Memory B cell (primary cell): ENCODE data around the gene TMEM232.

Source experiments
- ATAC-seq: fragments of 150-1000 bp; cut with Tn5 transposase; 2 replicates; pipeline ENCODE4 v1.10.0; 2021; ENCODE audit warnings: low read depth, mild to moderate bottlenecking, moderate library complexity
- DNase-seq, 2 donors: peaks; one replicate each; pipeline ENCODE4 v3.0.0; 2022; ENCODE audit warnings: low spot score in 2 of 2
- H3K27ac Mint-ChIP-seq: one replicate; pipeline ENCODE4 v1.8.0; 2022; ENCODE audit warnings: mild to moderate bottlenecking, moderate library complexity, mixed read lengths
- H3K27me3 Mint-ChIP-seq: one replicate; pipeline ENCODE4 v1.8.0; 2022; ENCODE audit warnings: mixed read lengths
- H3K36me3 Mint-ChIP-seq: one replicate; pipeline ENCODE4 v1.8.0; 2022; ENCODE audit warnings: mild to moderate bottlenecking, mixed read lengths
- H3K4me1 Mint-ChIP-seq: one replicate; pipeline ENCODE4 v1.8.0; 2022; ENCODE audit warnings: mixed read lengths
- H3K4me3 Mint-ChIP-seq: one replicate; pipeline ENCODE4 v1.8.0; 2022; ENCODE audit warnings: mild to moderate bottlenecking, moderate library complexity, mixed read lengths
- H3K9me3 Mint-ChIP-seq: one replicate; pipeline ENCODE4 v1.8.0; 2022; ENCODE audit warnings: mixed read lengths

TMEM232 gene

GRCh38 chr5:110414360-110414759 is 312.1 kb downstream of the TMEM232 start:
- Mint-ChIP-seq H3K27me3 (no peaks in the 10 kb centered on the region), H3K4me3 (no peak overlapping the region), H3K36me3 (no peaks in the 10 kb centered on the region), H3K9me3 (no peaks in the 10 kb centered on the region), H3K27ac (no peak overlapping the region), H3K4me1 (no peaks in the 10 kb centered on the region)
- DNase-seq: no peak
- no peak for ATAC-seq

DNA sequence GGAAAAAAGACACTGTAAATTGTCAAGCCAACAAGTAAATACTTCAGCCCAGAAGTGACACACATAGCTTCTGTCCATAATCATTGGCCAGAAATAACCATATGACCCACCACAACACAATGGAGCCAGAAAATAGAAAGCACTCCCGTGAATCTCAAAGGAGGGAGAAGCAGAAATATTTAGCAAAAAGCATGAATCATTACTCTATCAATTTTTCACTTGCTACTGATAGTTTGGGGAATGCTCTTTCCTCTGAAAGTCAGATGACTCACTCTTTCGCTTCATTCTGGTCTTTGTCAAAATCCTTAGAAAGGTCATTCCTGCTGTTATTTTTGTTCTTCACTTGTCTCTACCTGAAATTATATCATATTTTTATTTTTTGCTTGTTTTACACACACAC is 312.6 kb downstream of the TMEM232 start:
- H3K36me3 Mint-ChIP-seq: no peaks in the 10 kb centered on the region
- no peak for DNase-seq
- no peaks in the 10 kb centered on the region for H3K27me3 Mint-ChIP-seq
- H3K4me3 Mint-ChIP-seq: no peak overlapping the region
- no peak for ATAC-seq
- H3K4me1 Mint-ChIP-seq: no peaks in the 10 kb centered on the region
- no peaks in the 10 kb centered on the region for H3K9me3 Mint-ChIP-seq
- H3K27ac Mint-ChIP-seq: no peak overlapping the region

DNA sequence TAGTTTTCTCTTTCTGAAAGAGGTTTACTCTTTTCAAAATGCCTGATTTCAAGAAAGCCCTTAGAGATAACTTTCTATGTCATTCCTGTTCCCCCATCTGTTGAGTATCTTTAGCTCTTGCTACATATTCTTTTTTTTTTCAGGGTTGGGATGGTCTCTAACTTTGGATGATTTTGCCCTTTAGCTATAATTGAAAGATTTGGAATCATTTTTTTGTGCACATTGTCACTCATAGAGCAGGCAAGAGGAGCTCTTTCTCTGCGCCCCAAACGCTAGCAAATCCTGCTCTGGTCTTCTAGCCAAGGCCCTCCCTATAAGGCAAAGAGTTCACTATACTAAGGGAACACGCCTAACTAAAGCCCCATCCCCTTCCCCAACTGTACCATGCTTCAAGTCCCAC is 316.9 kb downstream of the TMEM232 start:
- H3K27me3 Mint-ChIP-seq: no peaks in the 10 kb centered on the region
- H3K36me3 Mint-ChIP-seq: no peaks in the 10 kb centered on the region
- no peaks in the 10 kb centered on the region for H3K9me3 Mint-ChIP-seq
- H3K27ac Mint-ChIP-seq: no peak overlapping the region
- no peaks in the 10 kb centered on the region for H3K4me1 Mint-ChIP-seq
- ATAC-seq (no peak), DNase-seq (no peak)
- H3K4me3 Mint-ChIP-seq: no peak overlapping the region

DNA sequence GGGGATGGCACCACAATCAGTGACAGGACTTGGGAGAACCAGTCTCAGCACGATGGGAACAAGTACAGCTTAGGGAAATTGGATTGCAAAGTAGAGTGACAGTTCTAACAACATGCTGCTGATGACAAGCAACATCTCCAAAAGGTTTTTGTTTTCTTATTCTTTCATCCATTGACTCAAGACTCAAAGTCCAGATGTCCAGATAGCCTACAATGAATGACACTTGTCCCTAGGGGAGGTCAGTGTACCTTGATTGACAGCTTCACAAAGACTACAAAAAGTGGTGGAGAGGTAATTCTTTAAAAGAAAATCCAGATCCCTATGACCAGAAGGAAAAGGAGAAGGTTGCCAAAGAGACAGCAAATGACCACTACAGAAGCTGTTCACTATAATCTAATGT is 323.9 kb downstream of the TMEM232 start:
- H3K4me1 Mint-ChIP-seq: no peaks in the 10 kb centered on the region
- no peak for DNase-seq
- H3K36me3 Mint-ChIP-seq: no peaks in the 10 kb centered on the region
- H3K27me3 Mint-ChIP-seq: no peaks in the 10 kb centered on the region
- no peak overlapping the region for H3K27ac Mint-ChIP-seq
- no peak for ATAC-seq
- H3K9me3 Mint-ChIP-seq: no peaks in the 10 kb centered on the region
- no peak overlapping the region for H3K4me3 Mint-ChIP-seq

- Mint-ChIP-seq H3K36me3 (no peaks in the 10 kb centered on the region), H3K27ac (no peak overlapping the region), H3K4me1 (no peaks in the 10 kb centered on the region), H3K4me3 (no peak overlapping the region), H3K9me3 (no peaks in the 10 kb centered on the region), H3K27me3 (no peaks in the 10 kb centered on the region)
- ATAC-seq: no peak
- DNase-seq: no peak
These were observed 324.6 kb downstream of the TMEM232 start for GRCh38 chr5:110401881-110402280.

DNA sequence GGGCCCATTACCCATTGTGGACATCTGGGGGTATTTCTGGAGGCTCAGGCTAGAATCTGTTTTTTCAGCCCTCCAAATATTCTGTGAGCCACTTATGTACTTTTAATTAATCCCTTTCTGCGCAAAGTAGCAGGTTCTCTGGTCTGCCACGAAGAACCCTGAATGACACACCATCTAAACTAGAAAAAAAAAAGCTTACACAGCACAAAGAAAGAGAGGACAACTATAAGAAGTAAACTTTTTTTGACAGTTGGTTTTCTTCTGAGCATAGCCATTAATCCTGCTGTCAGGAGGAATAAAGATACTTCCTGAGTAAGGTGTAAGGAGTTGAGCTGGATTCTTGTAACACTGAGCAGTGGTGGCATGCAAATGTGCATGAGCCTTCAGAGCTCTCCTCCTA is 327.5 kb downstream of the TMEM232 start:
- Mint-ChIP-seq H3K27ac (no peak overlapping the region), H3K4me1 (no peaks in the 10 kb centered on the region)
- DNase-seq: no peak

GRCh38 chr5:110397281-110397680 is 329.2 kb downstream of the TMEM232 start:
- H3K27ac Mint-ChIP-seq: no peak overlapping the region
- no peaks in the 10 kb centered on the region for H3K36me3 Mint-ChIP-seq
- H3K4me1 Mint-ChIP-seq: no peaks in the 10 kb centered on the region
- no peaks in the 10 kb centered on the region for H3K9me3 Mint-ChIP-seq
- no peak for DNase-seq
- H3K4me3 Mint-ChIP-seq: no peak overlapping the region
- H3K27me3 Mint-ChIP-seq: no peaks in the 10 kb centered on the region
- ATAC-seq: no peak

More for the DNA sequence above, 327.5 kb downstream of the TMEM232 start:
- no peaks in the 10 kb centered on the region for H3K9me3 Mint-ChIP-seq
- H3K27me3 Mint-ChIP-seq: no peaks in the 10 kb centered on the region
- no peaks in the 10 kb centered on the region for H3K36me3 Mint-ChIP-seq
- H3K4me3 Mint-ChIP-seq: no peak overlapping the region
- ATAC-seq: no peak

GRCh38 chr5:110386782-110387181 is 339.7 kb downstream of the TMEM232 start:
- H3K27me3 Mint-ChIP-seq: peaks cover 6% of the 10 kb centered on the region
- DNase-seq: no peak
- no peak overlapping the region for H3K4me3 Mint-ChIP-seq
- no peak for ATAC-seq
- no peaks in the 10 kb centered on the region for H3K9me3 Mint-ChIP-seq
- H3K36me3 Mint-ChIP-seq: no peaks in the 10 kb centered on the region
- no peak overlapping the region for H3K27ac Mint-ChIP-seq
- no peaks in the 10 kb centered on the region for H3K4me1 Mint-ChIP-seq

- Mint-ChIP-seq H3K36me3 (no peaks in the 10 kb centered on the region), H3K27ac (no peak overlapping the region), H3K27me3 (peaks cover 6% of the 10 kb centered on the region), H3K9me3 (no peaks in the 10 kb centered on the region), H3K4me1 (no peaks in the 10 kb centered on the region), H3K4me3 (no peak overlapping the region)
- DNase-seq: no peak
- no peak for ATAC-seq
These were observed 343.2 kb downstream of the TMEM232 start for GRCh38 chr5:110383231-110383630.

- no peak for ATAC-seq
- no peaks in the 10 kb centered on the region for H3K9me3 Mint-ChIP-seq
- H3K4me3 Mint-ChIP-seq: no peak overlapping the region
- no peaks in the 10 kb centered on the region for H3K4me1 Mint-ChIP-seq
- no peaks in the 10 kb centered on the region for H3K36me3 Mint-ChIP-seq
- DNase-seq: no peak
- no peak overlapping the region for H3K27ac Mint-ChIP-seq
- peaks cover 1% of the 10 kb centered on the region for H3K27me3 Mint-ChIP-seq
These were observed 348.5 kb downstream of the TMEM232 start for GRCh38 chr5:110377943-110378342.

- no peaks in the 10 kb centered on the region for H3K36me3 Mint-ChIP-seq
- peaks cover 1% of the 10 kb centered on the region for H3K27me3 Mint-ChIP-seq
- H3K27ac Mint-ChIP-seq: no peak overlapping the region
- DNase-seq (no peak), ATAC-seq (no peak)
- no peaks in the 10 kb centered on the region for H3K9me3 Mint-ChIP-seq
- no peaks in the 10 kb centered on the region for H3K4me1 Mint-ChIP-seq
- H3K4me3 Mint-ChIP-seq: no peak overlapping the region
These were observed 349.1 kb downstream of the TMEM232 start for GRCh38 chr5:110377361-110377760.

- DNase-seq: no peak
- no peak for ATAC-seq
- Mint-ChIP-seq H3K9me3 (no peaks in the 10 kb centered on the region), H3K27ac (no peak overlapping the region), H3K36me3 (no peaks in the 10 kb centered on the region), H3K4me3 (no peak overlapping the region), H3K4me1 (peaks cover 6% of the 10 kb centered on the region), H3K27me3 (peaks cover 1% of the 10 kb centered on the region)
These were observed 350.1 kb downstream of the TMEM232 start for GRCh38 chr5:110376281-110376951.

- peaks cover 11% of the 10 kb centered on the region for H3K4me1 Mint-ChIP-seq
- H3K9me3 Mint-ChIP-seq: peaks cover 1% of the 10 kb centered on the region
- peaks cover 5% of the 10 kb centered on the region for H3K27me3 Mint-ChIP-seq
- peak in 1 of 2 donors; percentile 5 for DNase-seq
- peak; percentile 96 for ATAC-seq
- no peak overlapping the region for H3K4me3 Mint-ChIP-seq
- peak overlapping the region; percentile 77 for H3K27ac Mint-ChIP-seq
- H3K36me3 Mint-ChIP-seq: no peaks in the 10 kb centered on the region
These were observed 354.8 kb downstream of the TMEM232 start for GRCh38 chr5:110371725-110372041.

DNA sequence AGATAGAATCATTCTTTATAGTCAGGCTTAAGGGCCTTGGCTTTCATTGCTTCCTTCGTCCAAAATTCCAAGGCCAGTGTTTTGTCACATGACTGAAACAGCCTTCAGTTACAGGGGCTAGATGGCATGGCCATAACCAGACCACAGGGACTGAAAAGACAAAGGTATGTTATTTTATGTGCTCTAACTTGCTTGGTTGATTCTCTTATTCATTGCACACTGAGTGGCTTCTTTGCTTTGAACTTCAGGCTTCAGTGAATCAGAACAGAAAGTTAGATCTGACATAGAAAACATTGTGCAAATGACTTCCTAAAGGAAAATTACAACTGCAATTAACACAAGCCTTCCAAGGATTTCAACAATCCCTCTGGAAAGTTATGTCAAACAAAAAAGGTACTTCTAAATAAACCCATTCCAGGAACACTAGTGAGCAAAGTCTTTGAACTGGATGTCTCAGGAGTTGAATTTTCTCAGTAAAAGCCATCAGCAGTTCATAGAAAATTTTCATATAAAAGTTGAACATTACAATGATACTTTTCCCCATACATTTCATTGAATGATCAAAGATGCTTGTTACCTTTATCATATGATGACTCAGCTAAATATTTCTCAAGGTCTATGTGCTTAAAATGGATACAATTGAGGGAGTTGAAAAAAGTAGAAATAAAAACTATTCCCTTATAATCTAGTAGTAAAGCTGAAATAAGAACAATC is 355.3 kb downstream of the TMEM232 start:
- DNase-seq: no peak
- peaks cover 1% of the 10 kb centered on the region for H3K9me3 Mint-ChIP-seq
- no peaks in the 10 kb centered on the region for H3K36me3 Mint-ChIP-seq
- peak; percentile 18 for ATAC-seq
- no peak overlapping the region for H3K4me3 Mint-ChIP-seq
- H3K27me3 Mint-ChIP-seq: peaks cover 6% of the 10 kb centered on the region
- peaks cover 11% of the 10 kb centered on the region for H3K4me1 Mint-ChIP-seq
- H3K27ac Mint-ChIP-seq: peak overlapping the region; percentile 77
